GM20000 (cell line): ENCODE data around the gene ANKRD60.

ENCODE experiments used
- DNase-seq: peaks from one replicate; pipeline ENCODE4 v3.0.0; 2012; ENCODE audit warnings: low spot score
- CTCF ChIP-seq: IDR thresholded peaks from 2 replicates; pipeline ENCODE4 v1.5.1; 2012; ENCODE audit warnings: mild to moderate bottlenecking, control low read depth; ENCODE audit errors: extremely low read depth, missing control alignments

ANKRD60 gene

GRCh38 chr20:58254890-58255289 lies 26.4 kb upstream of the ANKRD60 start:
- no peak for DNase-seq
- no peak for TF ChIP-seq CTCF

- no peak for DNase-seq
- no peak for TF ChIP-seq CTCF
Observed at GRCh38 chr20:58251979-58252591, 23.6 kb upstream of the ANKRD60 start.

GRCh38 chr20:58251348-58251978 lies 23.0 kb upstream of the ANKRD60 start:
- no peak for DNase-seq
- TF ChIP-seq CTCF = no peak

GRCh38 chr20:58246346-58246745 lies 17.9 kb upstream of the ANKRD60 start:
- TF ChIP-seq CTCF = no peak
- no peak for DNase-seq

GRCh38 chr20:58245931-58246330 lies 17.5 kb upstream of the ANKRD60 start:
- DNase-seq = no peak
- TF ChIP-seq CTCF = no peak

- DNase-seq = no peak
- TF ChIP-seq CTCF = no peak
Observed at GRCh38 chr20:58245181-58245891, 16.9 kb upstream of the ANKRD60 start.

- DNase-seq = no peak
- no peak for TF ChIP-seq CTCF
Observed at GRCh38 chr20:58244517-58245030, 16.1 kb upstream of the ANKRD60 start.
